Middle frontal gyrus (tissue), 1 donor: ENCODE data around the gene LTB4R.

Source experiments
- DNase-seq: peaks from one replicate; pipeline ENCODE4 v3.0.0-alpha.2; 2015; ENCODE audit warnings: low spot score; ENCODE audit errors: extremely low spot score

The LTB4R gene

GRCh38 chr14:24300326-24300980 lies 10.8 kb upstream of the LTB4R start:
- no peak for DNase-seq

- no peak for DNase-seq
Observed at GRCh38 chr14:24304019-24304387, 7.3 kb upstream of the LTB4R start.

GRCh38 chr14:24307156-24307574 lies 4.1 kb upstream of the LTB4R start:
- no peak for DNase-seq

GRCh38 chr14:24307575-24308341 lies 3.5 kb upstream of the LTB4R start, which contains the start of gene CIDEB:
Gene CIDEB, minus strand, starts transcription at chr14:24307977. Its CDS starts 119 bp downstream, at chr14:24307858.
- no peak for DNase-seq

GRCh38 chr14:24308342-24309124 lies 2.8 kb upstream of the LTB4R start:
- DNase-seq = no peak

- DNase-seq = no peak
Observed at GRCh38 chr14:24309538-24310264, 1.6 kb upstream of the LTB4R start, which contains the start of gene LTB4R2. Gene LTB4R2, plus strand, starts transcription at chr14:24310140. Its CDS starts 525 bp downstream, at chr14:24310665.

- DNase-seq = no peak
Observed at GRCh38 chr14:24310265-24310645, 1.0 kb upstream of the LTB4R start.

- no peak for DNase-seq
Observed at GRCh38 chr14:24311837-24312615, 724 bp downstream of the LTB4R start.

GRCh38 chr14:24312736-24313507 lies 1.6 kb downstream of the LTB4R start:
- DNase-seq = no peak

GRCh38 chr14:24313913-24314312 lies 2.6 kb downstream of the LTB4R start:
- DNase-seq = no peak

GRCh38 chr14:24314377-24315193 lies 3.3 kb downstream of the LTB4R start:
- no peak for DNase-seq

- no peak for DNase-seq
Observed at GRCh38 chr14:24315243-24315806, 4.0 kb downstream of the LTB4R start.

- no peak for DNase-seq
Observed at GRCh38 chr14:24315807-24316596, 4.7 kb downstream of the LTB4R start.

GRCh38 chr14:24316597-24316950 lies 5.3 kb downstream of the LTB4R start:
- DNase-seq = no peak

- DNase-seq = no peak
Observed at GRCh38 chr14:24317141-24317928, 6.0 kb downstream of the LTB4R start.

GRCh38 chr14:24321212-24321975 lies 10.1 kb downstream of the LTB4R start:
- DNase-seq = no peak
